ENCODE results near the gene DLST.

The DLST gene

DNA sequence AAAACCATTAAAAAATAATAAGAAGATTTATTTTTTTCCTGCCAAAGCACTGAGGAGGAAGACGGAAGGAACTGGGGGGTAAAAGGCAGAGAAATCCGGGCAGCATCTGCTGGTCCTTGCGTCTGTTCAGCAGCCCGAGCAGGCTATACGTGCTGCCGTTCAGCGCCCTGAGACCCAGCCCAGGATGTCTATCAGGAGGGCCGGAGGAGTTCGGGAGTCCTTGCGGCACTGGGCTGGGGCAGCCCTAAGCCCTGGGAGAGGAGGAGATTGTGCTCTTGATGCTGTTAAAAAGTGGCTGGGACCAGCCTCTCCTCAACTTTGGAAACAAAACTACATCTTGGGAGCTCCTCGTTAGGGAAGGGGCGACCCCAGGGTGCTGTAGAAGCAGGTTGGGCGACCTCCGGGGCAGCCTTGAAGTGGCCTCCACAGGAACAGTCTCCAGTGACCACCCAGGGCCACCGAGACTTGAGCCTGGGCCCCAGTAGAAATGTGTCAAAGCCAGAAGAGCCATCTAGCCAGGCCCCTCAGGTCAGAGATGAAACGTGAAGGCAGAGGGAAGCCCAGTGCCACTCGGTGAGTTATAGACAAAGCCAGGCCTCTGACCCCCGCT lies 59.3 kb downstream of the DLST start:
- DNase-seq (ENCODE audit: low read depth) = no peak

- peak; percentile 42 for DNase-seq (ENCODE audit: low read depth)
These were observed 60.0 kb downstream of the DLST start for GRCh38 chr14:74941676-74942097.

- DNase-seq (ENCODE audit: low read depth) = no peak
These were observed 60.5 kb downstream of the DLST start for GRCh38 chr14:74942181-74942580.

GRCh38 chr14:74942608-74943007 lies 60.9 kb downstream of the DLST start:
- no peak for DNase-seq (ENCODE audit: low read depth)

- DNase-seq (ENCODE audit: low read depth) = no peak
These were observed 63.6 kb downstream of the DLST start for GRCh38 chr14:74945261-74945851.

GRCh38 chr14:74945852-74946658 lies 64.3 kb downstream of the DLST start:
- DNase-seq (ENCODE audit: low read depth) = peak; percentile 60

DNA sequence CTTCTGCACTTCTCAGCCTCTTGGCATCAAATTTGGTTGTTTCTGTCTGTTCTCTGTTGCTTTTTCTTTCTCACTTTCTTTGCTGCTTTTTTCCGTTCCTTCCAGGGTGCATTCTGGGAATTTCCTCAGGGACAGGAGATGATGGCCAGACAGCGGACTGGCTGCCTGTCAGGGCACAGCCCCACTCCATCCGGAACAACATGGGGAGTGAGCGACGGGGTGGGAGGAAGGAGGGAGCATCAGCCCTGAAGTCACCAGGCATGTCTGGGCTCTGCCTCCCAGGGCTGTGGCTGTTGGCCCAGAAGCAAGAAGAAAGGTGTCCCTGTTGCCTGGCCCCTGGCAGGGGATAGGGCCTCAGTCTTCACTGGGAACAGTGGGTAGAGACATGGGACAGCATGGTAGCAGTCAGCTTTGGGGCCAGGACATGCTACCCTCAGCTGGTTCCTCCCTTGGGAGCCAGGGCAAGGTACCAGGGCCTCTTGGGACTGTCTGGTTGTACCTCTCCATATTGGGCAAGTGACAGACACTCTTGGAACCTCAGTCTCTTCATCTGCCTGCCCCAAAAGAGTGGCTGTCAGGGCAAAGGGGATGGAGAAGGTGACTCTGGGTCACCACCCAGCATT lies 65.1 kb downstream of the DLST start:
- DNase-seq (ENCODE audit: low read depth) = no peak

DNA sequence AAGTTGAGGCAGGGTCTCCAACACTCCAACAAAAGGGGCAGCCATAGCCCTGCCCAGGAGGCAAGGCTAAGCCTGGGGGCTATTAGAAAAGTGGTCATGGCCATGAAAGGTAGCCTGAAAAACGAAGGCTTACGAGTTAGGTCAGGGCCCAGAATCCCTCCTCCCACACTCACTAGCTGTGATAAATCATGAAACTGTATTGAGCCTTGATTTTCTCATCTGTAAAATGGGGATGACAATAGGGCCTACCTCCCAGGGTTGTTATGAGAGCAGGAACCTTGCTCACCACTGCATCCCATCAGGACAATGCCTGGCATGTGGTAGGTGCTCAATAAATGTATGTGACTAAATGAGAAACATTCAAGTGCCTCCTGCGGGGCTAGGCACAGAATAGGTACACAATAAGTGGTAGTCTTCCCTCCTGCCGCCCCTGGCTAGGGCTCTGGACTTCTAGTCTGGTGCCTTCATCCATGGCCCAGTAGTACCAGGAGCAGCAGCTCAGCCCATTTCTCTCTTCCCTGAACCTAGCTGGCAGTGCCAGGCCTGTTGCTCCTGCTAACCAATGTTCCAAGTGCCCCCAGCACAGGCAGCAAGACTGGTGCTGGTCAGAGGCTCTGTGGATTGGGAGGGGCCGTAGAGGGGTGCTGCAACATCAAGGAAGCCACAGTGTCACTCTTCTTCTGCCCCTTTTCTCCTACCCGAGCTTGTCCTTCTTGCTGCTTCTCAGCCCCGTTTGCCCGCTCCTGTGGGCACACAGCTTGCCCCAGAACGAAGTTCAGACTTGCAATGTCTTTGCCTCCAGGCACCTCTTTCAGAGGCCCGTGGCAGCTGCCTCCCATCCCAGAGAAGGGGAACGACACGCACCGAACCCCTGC lies 65.9 kb downstream of the DLST start:
- no peak for DNase-seq (ENCODE audit: low read depth)

DNA sequence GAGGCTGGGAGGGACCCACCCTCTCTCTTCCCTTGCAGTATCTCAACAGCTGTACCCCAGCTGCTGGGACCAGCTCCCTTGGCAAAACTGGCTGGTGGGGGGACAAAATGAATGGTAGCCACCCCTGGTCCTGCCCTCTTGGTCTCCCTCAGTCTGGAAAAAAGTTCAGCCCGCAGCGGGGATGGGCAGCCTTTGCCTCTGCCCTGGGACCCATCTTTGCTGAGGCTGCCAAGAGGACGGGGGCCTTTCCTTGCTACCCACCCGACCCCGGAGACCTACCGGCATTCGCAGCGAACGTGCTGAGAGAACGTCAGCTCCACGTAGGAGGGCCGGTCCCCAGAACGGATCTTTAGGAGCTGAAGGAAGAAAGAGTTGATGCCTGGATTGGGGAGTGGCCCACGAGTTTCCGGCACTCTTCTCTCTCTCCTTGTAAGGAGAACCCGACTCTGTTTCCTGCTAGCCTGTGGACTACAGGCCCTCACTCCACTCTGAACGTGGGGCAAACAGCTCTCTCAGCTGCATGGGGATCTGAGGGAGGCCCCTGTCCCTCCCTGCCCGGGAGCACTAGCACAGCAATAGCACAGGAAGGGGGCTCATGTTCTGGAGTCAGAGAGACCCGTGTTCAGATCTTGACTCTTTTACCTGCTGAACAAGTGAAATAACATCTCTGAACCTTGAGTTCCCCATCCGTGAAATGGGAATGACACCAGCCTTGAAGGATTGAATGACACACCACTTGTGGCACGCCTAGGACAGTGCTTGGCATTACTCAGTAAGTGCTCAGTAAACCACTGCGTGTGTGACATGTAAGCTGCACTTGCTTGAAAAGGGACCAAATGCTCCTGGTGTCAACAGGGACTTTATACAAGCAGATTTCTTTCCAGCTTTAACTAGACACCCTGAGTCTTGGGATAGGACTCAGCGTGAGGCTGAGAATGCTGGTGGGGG lies 66.8 kb downstream of the DLST start:
- DNase-seq (ENCODE audit: low read depth) = no peak

- DNase-seq (ENCODE audit: low read depth) = no peak
These were observed 67.5 kb downstream of the DLST start for GRCh38 chr14:74949191-74949601.

GRCh38 chr14:74949859-74950573 lies 68.3 kb downstream of the DLST start:
- no peak for DNase-seq (ENCODE audit: low read depth)

GRCh38 chr14:74950795-74951442 lies 69.2 kb downstream of the DLST start:
- no peak for DNase-seq (ENCODE audit: low read depth)

- no peak for DNase-seq (ENCODE audit: low read depth)
These were observed 69.9 kb downstream of the DLST start for GRCh38 chr14:74951443-74952179.

DNA sequence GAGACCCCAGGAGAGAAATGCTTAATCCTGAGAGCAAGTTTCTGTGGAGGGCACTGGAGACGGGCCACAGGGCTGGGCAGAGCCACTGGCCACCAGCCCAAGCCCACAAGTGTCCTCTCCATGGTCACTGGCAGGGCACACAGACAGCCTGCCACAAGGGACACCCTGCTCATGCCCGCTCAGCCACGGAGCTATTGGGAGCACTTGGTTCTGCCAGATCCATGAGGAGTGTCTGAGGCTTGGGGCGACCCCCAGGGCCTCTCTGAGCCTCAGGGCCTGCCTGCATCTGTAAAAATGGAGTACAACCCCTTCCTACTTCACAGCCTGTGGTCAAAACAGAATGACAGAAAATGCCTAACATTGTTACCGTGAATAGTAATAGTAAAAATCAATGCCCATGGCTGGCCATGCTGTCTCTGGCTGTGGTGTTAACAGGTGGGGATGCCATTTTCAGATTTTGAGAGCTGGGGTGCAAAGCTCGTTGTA lies 70.5 kb downstream of the DLST start:
- DNase-seq (ENCODE audit: low read depth) = no peak

- DNase-seq (ENCODE audit: low read depth) = no peak
These were observed 71.2 kb downstream of the DLST start for GRCh38 chr14:74952697-74953484.

Data from T follicular helper cell (primary cell).